Measurements from ENCODE around the gene USP32.
"Not testable (repeated sequence)": the region's sequence is repeated elsewhere in the genome, so short reads cannot be mapped to it uniquely, and the experiment has no call there.

The USP32 gene

GRCh38 chr17:60403523-60403810 is 11.5 kb upstream of the USP32 start:
- DNase-seq (ENCODE audit: low spot score), result no peak

GRCh38 chr17:60401819-60402218 is 9.9 kb upstream of the USP32 start:
- no peak for DNase-seq (ENCODE audit: low spot score)

GRCh38 chr17:60398227-60398959 is 6.5 kb upstream of the USP32 start:
- peak; percentile 21 for DNase-seq (ENCODE audit: low spot score)

- no peak for DNase-seq (ENCODE audit: low spot score)
Observed at GRCh38 chr17:60396412-60396811, 4.5 kb upstream of the USP32 start.

GRCh38 chr17:60395508-60396065 is 3.7 kb upstream of the USP32 start:
- DNase-seq (ENCODE audit: low spot score), result no peak

- DNase-seq (ENCODE audit: low spot score), result no peak
Observed at GRCh38 chr17:60393840-60394723, 2.1 kb upstream of the USP32 start.

GRCh38 chr17:60392845-60393702 is 1.1 kb upstream of the USP32 start:
- peak; percentile 32 for DNase-seq (ENCODE audit: low spot score)

GRCh38 chr17:60391471-60392041 is 377 bp downstream of the USP32 start:
- DNase-seq (ENCODE audit: low spot score), result no peak

- peak; percentile 56 for DNase-seq (ENCODE audit: low spot score)
Observed at GRCh38 chr17:60390925-60391470, 935 bp downstream of the USP32 start.

GRCh38 chr17:60390186-60390585 is 1.7 kb downstream of the USP32 start:
- DNase-seq (ENCODE audit: low spot score), result no peak

GRCh38 chr17:60388742-60389141 is 3.2 kb downstream of the USP32 start:
- DNase-seq (ENCODE audit: low spot score), result no peak

- DNase-seq (ENCODE audit: low spot score), result no peak
Observed at GRCh38 chr17:60387666-60388065, 4.3 kb downstream of the USP32 start.

- DNase-seq (ENCODE audit: low spot score), result peak; percentile 22
Observed at GRCh38 chr17:60386147-60387058, 5.5 kb downstream of the USP32 start.

- DNase-seq (ENCODE audit: low spot score), result not testable (repeated sequence)
Observed at GRCh38 chr17:60384921-60385320, 7.0 kb downstream of the USP32 start.

GRCh38 chr17:60383379-60383778 is 8.6 kb downstream of the USP32 start:
- no peak for DNase-seq (ENCODE audit: low spot score)

GRCh38 chr17:60381958-60382357 is 10.0 kb downstream of the USP32 start:
- no peak for DNase-seq (ENCODE audit: low spot score)

- not testable (repeated sequence) for DNase-seq (ENCODE audit: low spot score)
Observed at GRCh38 chr17:60379461-60379860, 12.5 kb downstream of the USP32 start.

- not testable (repeated sequence) for DNase-seq (ENCODE audit: low spot score)
Observed at GRCh38 chr17:60378187-60378586, 13.7 kb downstream of the USP32 start.

GRCh38 chr17:60372790-60373483 is 19.0 kb downstream of the USP32 start:
- no peak for DNase-seq (ENCODE audit: low spot score)

Measured in Ammon's horn (tissue), 1 donor.